Keratinocyte (primary cell): ENCODE measurements around the gene ZBED4.

Experiments
- CTCF ChIP-seq, 3 experiments: IDR thresholded peaks in 1 of 3; conservative IDR thresholded peaks in 1 of 3; optimal IDR thresholded peaks in 1 of 3; 2 replicates in 2 of 3; 3 replicates in 1 of 3; pipeline versions ENCODE3 to v1.5.1; 2011; ENCODE audit warnings: low read length in 3 of 3, mild to moderate bottlenecking in 3 of 3, moderate library complexity in 2 of 3, control low read depth in 1 of 3, inconsistent platforms in 1 of 3; ENCODE audit not compliant: insufficient read depth in 2 of 3; ENCODE audit errors: extremely low read depth in 1 of 3
- EZH2 ChIP-seq: IDR thresholded peaks from one replicate; pipeline ENCODE4 v1.6.1; 2012; ENCODE audit warnings: inconsistent platforms, mild to moderate bottlenecking, low read length, moderate library complexity

DNA sequence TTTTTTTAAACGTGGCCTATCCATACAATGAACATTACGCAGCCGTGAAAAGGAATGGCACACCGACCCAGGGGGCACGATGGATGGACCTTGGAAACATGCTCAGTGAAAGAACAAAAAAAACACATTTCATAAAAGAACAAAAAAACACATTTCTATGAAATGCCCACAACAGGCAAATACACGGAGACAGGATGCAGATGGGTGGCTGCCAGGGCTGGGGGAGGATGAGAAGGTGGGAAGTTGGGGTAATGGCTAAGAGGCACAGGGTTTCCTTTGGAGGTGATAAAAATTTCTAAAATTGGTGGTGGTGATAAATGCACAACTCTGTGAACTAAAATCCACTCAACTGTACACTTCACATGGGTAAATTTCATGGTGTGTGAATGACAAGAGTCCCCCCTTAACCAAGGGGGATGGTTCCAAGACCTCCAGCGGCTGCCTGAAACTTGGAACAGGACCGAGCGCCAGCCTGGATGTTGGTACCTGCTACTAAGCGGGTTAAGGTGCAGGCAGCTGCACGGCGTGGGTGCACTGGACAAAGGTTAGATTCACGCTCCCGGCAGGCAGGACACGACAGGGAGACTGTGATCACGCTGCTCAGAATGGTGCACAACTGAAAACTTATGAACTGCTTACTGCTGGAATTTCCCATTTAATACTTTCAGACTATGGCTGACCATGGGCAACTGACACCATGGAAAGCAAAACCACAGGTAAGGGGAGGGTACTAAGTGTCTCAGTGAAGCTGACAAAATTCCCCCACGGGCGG lies 42.4 kb upstream of the ZBED4 start:
- TF ChIP-seq CTCF (optimal IDR thresholded peaks at IDR 0.05 in 1 of 3, IDR thresholded peaks at IDR 0.05 in 1 of 3, conservative IDR thresholded peaks at IDR 0.05 in 1 of 3; ENCODE audit: extremely low read depth in 1 of 3, insufficient read depth in 2 of 3, low read length in 3 of 3) (no peak), EZH2 (no peak)
